Muscle of leg (tissue), 11 donors: ENCODE results near the gene CHKB. TPM values are rescaled to one million over a fixed set of nuclear protein-coding genes. Genes with fewer than 3 reads are reported as not detected.

Source experiments
- DNase-seq: peaks from one replicate; pipeline ENCODE4 v3.0.0; 2013
- H3K27ac ChIP-seq: one replicate; pipeline ENCODE4 v1.5.1; 2013; ENCODE audit warnings: mild to moderate bottlenecking, low read length, control low read depth
- H3K27me3 ChIP-seq: one replicate; pipeline ENCODE4 v1.6.1; 2013; ENCODE audit warnings: low read length; ENCODE audit not compliant: control insufficient read depth, insufficient read depth
- H3K36me3 ChIP-seq: one replicate; pipeline ENCODE4 v1.6.1; 2013; ENCODE audit warnings: low read length; ENCODE audit not compliant: control insufficient read depth, insufficient read depth
- H3K4me1 ChIP-seq: one replicate; pipeline ENCODE4 v1.6.1; 2013; ENCODE audit warnings: low read length; ENCODE audit not compliant: control insufficient read depth, insufficient read depth
- H3K4me3 ChIP-seq: one replicate; pipeline ENCODE4 v1.5.1; 2013; ENCODE audit warnings: low read length, control low read depth
- H3K9me3 ChIP-seq: replicated peaks from 2 replicates; pipeline ENCODE4 v1.6.1; 2013; ENCODE audit warnings: low read depth, low read length; ENCODE audit not compliant: control insufficient read depth
- WGBS: methylation state at CpG from one replicate; pipeline ENCODE4 v1.1.5; 2013; ENCODE audit warnings: missing lambda C conversion rate; ENCODE audit not compliant: insufficient coverage; 5-methylcytosine and 5-hydroxymethylcytosine counted together
- polyA plus RNA-seq, 8 donors: library from polyadenylated mRNA; unstranded; fragments of 120-200 nt; gene quantifications; one replicate each; pipeline versions ENCODE4 v1.2.1 to v1.2.3, GENCODE V29; 2013; ENCODE audit warnings: inconsistent platforms in 1 of 8, low replicate concordance in 1 of 8; ENCODE audit not compliant: insufficient read length in 8 of 8, insufficient read depth in 1 of 8
- total RNA-seq: library from RNA; stranded (reverse); fragments of 120-200 nt; gene quantifications from one replicate; pipeline ENCODE4 v1.2.4, GENCODE V29; 2013

The CHKB gene
- total and polyA plus RNA-seq, 9 donors: 38.6 to 61.7 (median 47.5) TPM

- WGBS: 2% methylated on average over 21 of the region's 21 CpGs
- no peak for DNase-seq
- Histone ChIP-seq H3K36me3 (no peaks in the 10 kb centered on the region), H3K4me3 (peak overlapping the region; percentile 47), H3K27ac (peak overlapping the region; percentile 60), H3K4me1 (peaks cover 41% of the 10 kb centered on the region), H3K27me3 (peaks cover 70% of the 10 kb centered on the region), H3K9me3 (no peaks in the 10 kb centered on the region)
Observed at GRCh38 chr22:50530580-50530876, 52.1 kb downstream of the CHKB start.

DNA sequence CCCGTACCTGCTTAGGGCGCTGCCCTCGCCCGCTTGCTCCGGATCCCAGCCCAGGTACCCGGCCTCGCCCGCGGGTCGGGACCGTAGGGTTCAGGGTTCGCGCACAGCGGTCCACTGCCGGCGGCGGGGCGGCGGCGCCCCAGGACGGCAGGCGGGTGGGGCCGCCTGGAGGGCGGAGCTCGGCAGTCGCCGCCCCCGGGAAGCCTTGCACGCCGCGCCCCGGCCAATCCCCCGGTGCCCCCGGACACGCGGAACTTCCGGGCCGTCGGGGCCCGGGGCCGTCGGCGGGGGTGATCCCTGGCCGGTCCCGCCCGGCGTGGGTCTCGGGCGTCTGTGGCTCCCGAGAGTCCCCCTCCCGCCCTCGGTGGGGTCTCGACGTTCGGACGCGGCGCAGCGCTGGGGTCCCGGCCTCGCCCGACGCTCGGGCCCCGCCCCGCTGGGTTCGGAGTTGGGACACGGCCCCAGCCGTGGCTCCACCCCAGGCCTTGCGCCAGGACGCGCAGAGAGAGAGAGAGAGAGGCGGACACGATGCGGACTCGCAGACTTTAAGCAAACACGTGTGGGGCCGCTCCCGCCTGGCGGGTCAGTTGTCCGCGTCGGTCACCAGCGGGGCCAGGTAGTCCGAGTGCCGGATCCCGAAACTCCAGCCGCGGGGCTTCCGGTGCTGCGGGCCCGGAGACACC is 52.6 kb downstream of the CHKB start, which contains the start of gene TYMP:
TYMP (minus strand) TSS at position 116 of the 683 bp plus-strand sequence. CDS start 303 bp downstream, outside the sequence.
- WGBS: under 1% methylated on average over 92 of the region's 92 CpGs
- Histone ChIP-seq H3K4me1 (peaks cover 41% of the 10 kb centered on the region), H3K27ac (peak within 1 kb of the TSS; percentile 67), H3K9me3 (no peaks in the 10 kb centered on the region), H3K36me3 (no peaks in the 10 kb centered on the region), H3K27me3 (peaks cover 65% of the 10 kb centered on the region), H3K4me3 (peak within 1 kb of the TSS; percentile 47)
- DNase-seq: peak; percentile 86

DNA sequence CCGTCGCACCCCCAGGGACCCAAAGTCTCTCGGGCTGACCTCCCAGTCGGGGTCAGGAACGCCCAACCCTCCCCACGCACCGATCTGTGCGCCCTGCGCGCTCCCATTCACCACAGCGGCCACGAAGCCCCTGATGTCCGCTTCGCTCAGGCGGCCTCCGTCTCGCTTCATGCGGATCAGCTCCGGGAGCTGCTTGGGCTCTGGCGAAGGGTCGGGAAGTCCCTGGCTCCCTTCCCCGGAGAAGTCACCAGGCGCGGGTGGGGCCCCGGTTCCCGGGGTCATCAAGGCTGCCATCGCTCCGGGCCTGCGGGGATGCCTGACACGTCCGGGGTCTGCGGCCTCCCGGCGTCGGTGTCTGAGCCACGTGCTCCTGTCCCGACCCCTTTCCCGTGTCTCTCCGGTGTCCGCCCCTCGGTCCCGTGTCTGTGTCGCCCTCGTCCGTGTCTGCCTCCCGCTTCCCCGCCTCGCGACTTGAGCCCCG is 53.2 kb downstream of the CHKB start:
- peak overlapping the region; percentile 67 for H3K27ac ChIP-seq
- H3K9me3 ChIP-seq: no peaks in the 10 kb centered on the region
- no peaks in the 10 kb centered on the region for H3K36me3 ChIP-seq
- peak overlapping the region; percentile 36 for H3K4me3 ChIP-seq
- peaks cover 47% of the 10 kb centered on the region for H3K4me1 ChIP-seq
- peak; percentile 55 for DNase-seq
- peaks cover 61% of the 10 kb centered on the region for H3K27me3 ChIP-seq
- WGBS: 7% methylated on average over 50 of the region's 50 CpGs

Other genes with a start within 250 kb of the CHKB start
- 36.4 TPM for gene PPP6R2, start 239.5 kb downstream of the CHKB start, total RNA-seq
- gene PPP6R2, start 239.5 kb downstream of the CHKB start, polyA plus RNA-seq: 10 to 100 TPM; 29.8 to 41.5 (median 36.2) TPM
- gene SBF1, start 107.8 kb downstream of the CHKB start, total RNA-seq: 36.5 TPM
- gene SBF1, start 107.8 kb downstream of the CHKB start, polyA plus RNA-seq: 10 to 100 TPM; 34.6 to 49.7 (median 45.2) TPM
- gene ADM2, start 101.3 kb downstream of the CHKB start, total RNA-seq: 0.40 TPM
- under 1 TPM; 0.23 to 0.81 (median 0.54) TPM for gene ADM2, start 101.3 kb downstream of the CHKB start, polyA plus RNA-seq
- gene MIOX, start 96.0 kb downstream of the CHKB start, total RNA-seq: not detected
- gene MIOX, start 96.0 kb downstream of the CHKB start, polyA plus RNA-seq: under 1 TPM in 4 of 8 donors, not detected in 4; 0.08 to 0.12 (median 0.10) TPM
- gene LMF2, start 75.1 kb downstream of the CHKB start, total RNA-seq: 27.0 TPM
- gene LMF2, start 75.1 kb downstream of the CHKB start, polyA plus RNA-seq: 10 to 100 TPM; 35.5 to 54.1 (median 44.9) TPM
- gene NCAPH2, start 74.6 kb downstream of the CHKB start, total RNA-seq: 34.8 TPM
- 10 to 100 TPM; 30.7 to 40.3 (median 37.6) TPM for gene NCAPH2, start 74.6 kb downstream of the CHKB start, polyA plus RNA-seq
- gene SCO2, start 57.3 kb downstream of the CHKB start, total RNA-seq: 0.40 TPM
- 1 to 10 TPM in 6 of 8 donors, under 1 TPM in 2; 0.71 to 7.0 (median 3.3) TPM for gene SCO2, start 57.3 kb downstream of the CHKB start, polyA plus RNA-seq
- gene TYMP, start 52.8 kb downstream of the CHKB start, total RNA-seq: 3.2 TPM
- 1 to 10 TPM; 3.4 to 5.8 (median 4.1) TPM for gene TYMP, start 52.8 kb downstream of the CHKB start, polyA plus RNA-seq
- not detected for gene KLHDC7B, start 37.0 kb downstream of the CHKB start, total RNA-seq
- under 1 TPM in 4 of 8 donors, not detected in 4; 0.03 to 0.35 (median 0.07) TPM for gene KLHDC7B, start 37.0 kb downstream of the CHKB start, polyA plus RNA-seq
- not detected for gene SYCE3, start 19.9 kb downstream of the CHKB start, total RNA-seq
- not detected for gene SYCE3, start 19.9 kb downstream of the CHKB start, polyA plus RNA-seq
- 46.2 TPM for gene CPT1B, start 4.4 kb downstream of the CHKB start, total RNA-seq
- gene CPT1B, start 4.4 kb downstream of the CHKB start, polyA plus RNA-seq: 10 to 100 TPM; 24.5 to 66.6 (median 42.7) TPM
- 0.22 TPM for gene MAPK8IP2, start 17.9 kb upstream of the CHKB start, total RNA-seq
- gene MAPK8IP2, start 17.9 kb upstream of the CHKB start, polyA plus RNA-seq: under 1 TPM; 0.34 to 0.68 (median 0.55) TPM
- gene ARSA, start 45.3 kb upstream of the CHKB start, total RNA-seq: 8.4 TPM
- gene ARSA, start 45.3 kb upstream of the CHKB start, polyA plus RNA-seq: 10 to 100 TPM; 11.4 to 21.9 (median 15.2) TPM
- 4.3 TPM for gene SHANK3, start 90.0 kb upstream of the CHKB start, total RNA-seq
- 10 to 100 TPM; 11.9 to 25.1 (median 16.6) TPM for gene SHANK3, start 90.0 kb upstream of the CHKB start, polyA plus RNA-seq
- gene ACR, start 155.4 kb upstream of the CHKB start, total RNA-seq: 0.09 TPM
- under 1 TPM; 0.15 to 0.46 (median 0.23) TPM for gene ACR, start 155.4 kb upstream of the CHKB start, polyA plus RNA-seq
- gene RABL2B, start 200.8 kb upstream of the CHKB start, total RNA-seq: 9.9 TPM
- 10 to 100 TPM; 14.6 to 29.8 (median 21.2) TPM for gene RABL2B, start 200.8 kb upstream of the CHKB start, polyA plus RNA-seq